Subcutaneous abdominal adipose tissue (tissue), 5 donors: Measurements from ENCODE around the gene GABBR1.

Experiments used
- H3K27ac ChIP-seq: one replicate; pipeline ENCODE4 v1.7.0; 2013; ENCODE audit warnings: low read depth, mild to moderate bottlenecking, inconsistent platforms, low read length, moderate library complexity
- H3K27me3 ChIP-seq, 5 donors: one replicate each; pipeline ENCODE4 v1.7.0; 2013; ENCODE audit warnings: low read length in 5 of 5, inconsistent platforms in 1 of 5; ENCODE audit not compliant: control insufficient read depth in 5 of 5, insufficient read depth in 4 of 5
- H3K36me3 ChIP-seq, 5 donors: one replicate each; pipeline ENCODE4 v1.7.0; 2013; ENCODE audit warnings: low read length in 5 of 5; ENCODE audit not compliant: control insufficient read depth in 5 of 5, insufficient read depth in 5 of 5
- H3K4me1 ChIP-seq, 5 donors: one replicate each; pipeline ENCODE4 v1.7.0; 2013; ENCODE audit warnings: low read length in 5 of 5, mild to moderate bottlenecking in 3 of 5, moderate library complexity in 1 of 5; ENCODE audit not compliant: control insufficient read depth in 5 of 5, insufficient read depth in 5 of 5
- H3K4me3 ChIP-seq, 5 donors: one replicate each; pipeline ENCODE4 v1.7.0; 2013; ENCODE audit warnings: low read length in 5 of 5, low read depth in 1 of 5
- H3K9ac ChIP-seq, 5 donors: one replicate each; pipeline ENCODE4 v1.7.0; 2013; ENCODE audit warnings: low read length in 5 of 5, mild to moderate bottlenecking in 4 of 5, moderate library complexity in 3 of 5
- H3K9me3 ChIP-seq, 5 donors: one replicate each; pipeline ENCODE4 v1.7.0; 2013; ENCODE audit warnings: low read length in 5 of 5; ENCODE audit not compliant: control insufficient read depth in 5 of 5
- donor health status: healthy.
- donor health status: healthy.
- donor health status: healthy.
- donor health status: healthy.
- donor health status: healthy.

The GABBR1 gene

DNA sequence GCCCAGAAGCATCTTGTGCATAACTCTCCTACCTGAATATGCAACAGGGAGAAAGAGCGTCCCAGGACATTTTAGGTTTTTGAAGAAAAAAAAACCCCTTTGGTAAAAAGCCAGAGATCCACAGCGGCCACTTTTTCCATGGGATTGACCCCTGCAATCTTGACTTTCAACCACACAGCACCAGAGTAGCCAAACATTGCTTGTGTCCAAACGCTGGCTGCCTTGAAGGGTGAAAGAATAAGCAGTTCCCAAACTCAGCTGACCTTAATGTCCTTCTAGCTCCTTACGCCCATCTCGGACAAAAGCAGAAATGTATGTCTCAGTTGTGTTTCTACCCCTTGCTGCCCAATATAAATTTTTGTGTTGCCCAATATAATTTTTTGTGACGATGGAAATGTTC lies 22.7 kb upstream of the GABBR1 start:
- Histone ChIP-seq H3K9me3 (no peaks in the 10 kb centered on the region), H3K9ac (no peak overlapping the region), H3K4me1 (peaks cover 0 to 2% (median 0%) of the 10 kb centered on the region in 5 donors), H3K27me3 (peaks cover 7 to 13% (median 11%) of the 10 kb centered on the region in 5 donors), H3K27ac (no peak overlapping the region), H3K4me3 (no peak overlapping the region), H3K36me3 (no peaks in the 10 kb centered on the region)

DNA sequence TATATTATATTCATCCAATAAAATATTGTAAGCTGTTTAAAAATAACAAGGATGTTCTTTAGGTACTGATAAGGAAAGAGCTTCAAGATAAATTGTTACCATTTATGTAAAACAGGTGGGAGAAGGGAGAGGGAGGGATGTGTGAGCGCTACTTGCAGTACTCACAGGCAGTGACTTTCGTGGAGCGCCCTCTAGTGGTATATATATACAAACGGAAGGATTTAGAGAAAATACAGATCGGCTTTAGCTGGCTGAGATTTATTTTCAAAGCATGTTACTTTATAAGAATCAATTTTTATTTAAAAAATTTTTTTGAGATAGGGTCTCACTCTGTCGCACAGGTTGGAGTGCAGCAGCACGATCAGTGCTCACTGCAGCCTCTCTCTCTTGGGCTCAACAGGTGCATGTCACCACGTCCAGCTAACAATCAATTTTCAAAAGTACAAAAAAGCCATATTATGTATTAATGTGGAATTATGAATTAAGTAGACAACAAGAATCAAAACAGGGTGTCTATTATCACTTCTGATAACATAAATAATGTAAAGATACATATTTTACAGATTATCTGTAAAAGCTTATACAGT lies 20.6 kb upstream of the GABBR1 start:
- H3K36me3 ChIP-seq: no peaks in the 10 kb centered on the region
- H3K4me3 ChIP-seq: no peak overlapping the region
- H3K9ac ChIP-seq: no peak overlapping the region
- no peak overlapping the region for H3K27ac ChIP-seq
- no peaks in the 10 kb centered on the region for H3K9me3 ChIP-seq
- peaks cover 3 to 13% (median 7%) of the 10 kb centered on the region in 5 donors for H3K27me3 ChIP-seq
- peaks cover 0 to 11% (median 10%) of the 10 kb centered on the region in 5 donors for H3K4me1 ChIP-seq

DNA sequence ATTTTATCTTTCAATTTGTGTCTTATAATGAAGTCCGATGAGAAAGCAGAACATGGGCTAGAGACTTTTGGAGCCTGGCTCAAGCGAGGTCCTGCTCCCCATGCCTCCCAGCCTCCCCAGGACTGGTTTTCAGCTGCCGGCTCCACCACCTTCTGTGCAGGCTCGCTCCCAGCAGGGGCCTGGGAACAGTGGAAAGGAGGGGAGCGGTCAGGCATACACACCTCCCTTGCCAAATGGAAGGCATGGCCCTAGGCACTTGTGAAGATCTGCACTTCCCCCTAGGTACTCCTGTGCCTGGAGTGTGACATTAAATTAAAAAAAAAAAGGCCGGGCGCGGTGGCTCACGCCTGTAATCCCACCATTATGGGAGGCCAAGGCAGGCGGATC lies 19.2 kb upstream of the GABBR1 start:
- peaks cover 3 to 8% (median 5%) of the 10 kb centered on the region in 5 donors for H3K27me3 ChIP-seq
- H3K36me3 ChIP-seq: no peaks in the 10 kb centered on the region
- H3K4me3 ChIP-seq: no peak overlapping the region
- H3K4me1 ChIP-seq: peaks cover 0 to 11% (median 10%) of the 10 kb centered on the region in 5 donors
- H3K27ac ChIP-seq: no peak overlapping the region
- H3K9me3 ChIP-seq: no peaks in the 10 kb centered on the region
- H3K9ac ChIP-seq: no peak overlapping the region

DNA sequence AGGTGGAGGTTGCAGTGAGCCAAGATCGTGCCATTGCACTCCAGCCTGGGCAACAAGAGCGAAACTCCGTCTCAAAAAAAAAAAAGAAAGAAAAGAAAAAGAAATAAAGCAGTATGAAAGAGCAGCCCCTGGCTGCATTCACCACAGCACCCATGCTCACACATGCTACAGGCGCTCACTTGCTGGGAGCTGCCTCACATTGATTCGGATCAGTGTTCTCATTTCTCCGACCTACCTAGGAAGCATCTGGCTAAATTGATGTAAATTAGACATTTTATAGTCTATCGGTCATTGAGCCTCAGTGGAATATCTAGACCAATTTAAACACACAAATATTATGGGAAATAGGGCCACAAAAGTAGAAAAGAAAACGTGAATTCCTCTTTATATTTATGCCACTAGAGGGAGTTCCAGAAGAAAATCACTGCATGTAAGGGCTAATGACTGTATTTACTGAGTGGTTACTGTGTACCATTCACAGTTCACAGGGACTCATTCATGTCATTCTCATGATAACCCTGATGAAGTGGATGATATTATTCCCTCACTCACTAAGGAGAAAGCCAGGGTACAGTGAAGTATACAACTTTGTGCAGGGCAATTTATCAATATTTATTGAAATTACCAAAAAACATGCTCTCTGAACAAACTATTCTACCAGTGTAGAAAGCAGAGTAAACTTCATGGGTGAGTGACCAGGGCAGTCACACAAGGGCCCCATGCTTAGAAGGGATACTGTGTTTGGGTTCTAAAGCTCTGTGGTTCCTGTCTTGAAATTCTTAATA lies 18.6 kb upstream of the GABBR1 start:
- Histone ChIP-seq H3K4me3 (no peak overlapping the region), H3K4me1 (peaks cover 0 to 11% (median 10%) of the 10 kb centered on the region in 5 donors), H3K36me3 (no peaks in the 10 kb centered on the region), H3K27ac (no peak overlapping the region), H3K27me3 (peaks cover 0 to 6% (median 3%) of the 10 kb centered on the region in 5 donors), H3K9me3 (no peaks in the 10 kb centered on the region), H3K9ac (no peak overlapping the region)

DNA sequence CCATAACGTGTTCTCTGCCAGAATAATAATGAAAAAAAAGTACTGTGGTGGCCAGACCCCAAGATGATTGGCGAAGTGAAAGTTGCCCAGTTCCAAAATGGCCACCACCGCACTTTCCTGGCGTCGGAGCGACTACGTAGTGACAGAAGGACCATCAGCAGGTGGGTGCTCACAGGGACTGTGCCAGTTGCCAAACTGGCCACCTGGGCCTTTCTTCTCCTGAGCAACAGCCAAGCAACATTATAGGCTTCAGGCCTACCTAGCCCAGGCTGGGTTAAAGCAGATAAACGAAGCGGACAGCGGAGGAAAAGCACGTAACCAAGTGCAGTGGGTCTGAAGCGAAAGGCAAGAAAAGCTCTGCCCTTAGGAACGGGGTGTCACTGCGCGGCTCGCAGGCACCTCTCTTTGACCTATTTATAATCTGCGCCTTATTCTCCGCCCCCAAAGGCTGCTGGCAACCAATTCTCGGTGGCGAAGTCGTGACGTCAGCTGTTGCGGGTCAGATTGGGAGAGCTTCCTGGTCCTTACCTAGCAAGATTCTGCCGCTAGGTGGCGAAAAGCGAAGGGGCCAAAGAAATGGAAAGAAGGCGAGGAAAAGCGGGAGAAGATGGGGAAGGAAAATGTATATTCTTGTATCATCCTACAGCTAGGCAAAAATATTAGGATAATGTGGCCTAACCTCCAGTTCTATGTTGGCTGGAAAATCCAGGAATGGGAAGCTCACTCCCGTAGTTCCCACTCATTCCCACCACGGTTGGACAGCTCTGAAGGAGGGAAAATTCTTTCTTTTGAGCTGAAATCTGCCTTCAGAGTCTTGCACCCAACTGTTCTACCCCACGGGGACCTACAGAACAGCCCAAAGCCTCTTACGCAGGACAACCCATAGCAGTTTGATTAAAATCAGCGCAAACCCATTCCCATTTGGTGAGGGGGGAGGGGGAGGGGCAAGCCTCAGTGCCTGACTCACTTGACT lies 17.0 kb upstream of the GABBR1 start:
- peak overlapping the region; percentile 73 for H3K27ac ChIP-seq
- peak overlapping the region; percentile 31 to 91 (median 71) for H3K9ac ChIP-seq
- H3K36me3 ChIP-seq: no peaks in the 10 kb centered on the region
- peaks cover 0 to 5% (median 1%) of the 10 kb centered on the region in 5 donors for H3K27me3 ChIP-seq
- H3K4me3 ChIP-seq: peak overlapping the region; percentile 69 to 92 (median 91)
- no peaks in the 10 kb centered on the region for H3K9me3 ChIP-seq
- H3K4me1 ChIP-seq: peaks cover 0 to 11% (median 10%) of the 10 kb centered on the region in 5 donors

DNA sequence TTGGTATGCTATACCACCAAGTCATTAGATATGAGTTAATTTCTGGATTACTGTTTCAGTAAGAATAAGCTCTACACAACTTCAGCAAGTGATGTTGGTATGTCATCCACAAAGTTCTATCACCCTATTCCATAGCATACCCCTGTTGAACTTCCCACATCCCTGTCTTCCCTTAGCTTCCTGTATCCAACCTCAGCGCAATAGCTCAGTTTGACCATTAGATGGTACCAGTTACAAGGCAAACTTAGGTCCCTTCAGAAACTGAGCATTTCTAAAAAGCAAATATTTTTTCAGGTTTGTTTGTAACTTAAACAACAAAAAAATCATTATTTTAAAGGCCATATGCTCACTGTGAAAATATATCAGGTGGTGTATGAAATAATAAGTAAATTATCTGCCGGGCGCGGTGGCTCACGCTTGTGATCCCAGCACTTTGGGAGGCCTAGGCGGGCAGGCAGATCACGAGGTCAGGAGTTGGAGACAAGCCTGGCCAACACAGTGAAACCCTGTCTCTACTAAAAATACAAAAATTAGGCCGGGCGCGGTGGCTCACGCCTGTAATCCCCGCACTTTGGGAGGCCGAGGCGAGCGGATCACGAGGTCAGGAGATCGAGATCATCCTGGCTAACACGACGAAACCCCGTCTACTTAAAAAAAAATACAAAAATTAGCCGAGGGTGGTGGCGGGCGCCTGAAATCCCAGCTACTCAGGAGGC lies 15.1 kb upstream of the GABBR1 start:
- no peak overlapping the region for H3K27ac ChIP-seq
- no peak overlapping the region for H3K9ac ChIP-seq
- no peak overlapping the region for H3K4me3 ChIP-seq
- peaks cover 0 to 11% (median 9%) of the 10 kb centered on the region in 5 donors for H3K4me1 ChIP-seq
- H3K27me3 ChIP-seq: no peaks in the 10 kb centered on the region
- no peaks in the 10 kb centered on the region for H3K36me3 ChIP-seq
- H3K9me3 ChIP-seq: no peaks in the 10 kb centered on the region

DNA sequence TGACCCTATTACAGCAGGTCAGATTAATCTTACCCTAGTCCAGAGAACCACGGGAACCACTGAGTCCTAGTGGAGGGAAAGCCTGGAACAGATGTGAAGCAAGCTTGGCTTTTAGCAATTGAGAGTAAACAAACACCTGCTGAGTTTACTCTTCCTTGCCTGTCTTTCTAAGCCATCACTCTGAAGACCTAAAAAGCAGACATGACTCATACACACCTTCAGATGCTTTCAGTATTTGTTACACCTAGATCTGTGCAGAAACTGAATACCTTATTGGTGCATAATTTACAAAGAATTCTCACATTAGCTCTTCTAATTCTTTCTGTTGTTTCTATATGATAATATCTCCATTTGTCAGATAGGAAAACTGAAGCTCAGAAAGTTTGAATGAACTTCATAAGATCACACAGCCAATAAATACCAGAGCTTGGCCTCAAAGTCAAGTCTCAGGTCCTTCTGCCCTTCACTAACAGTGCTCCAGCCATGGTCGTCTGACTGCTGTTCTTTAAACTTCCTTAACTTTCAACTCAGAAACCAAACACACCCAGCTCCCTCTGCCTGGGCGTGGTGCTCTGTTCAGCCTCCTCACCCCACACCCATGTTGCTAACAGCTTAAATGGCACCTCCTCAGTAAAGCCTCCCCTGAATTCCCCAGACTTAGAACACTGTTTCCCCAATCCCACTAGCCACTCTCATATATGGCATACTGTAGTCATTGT lies 8.6 kb upstream of the GABBR1 start:
- no peak overlapping the region for H3K9ac ChIP-seq
- no peaks in the 10 kb centered on the region for H3K36me3 ChIP-seq
- no peak overlapping the region for H3K27ac ChIP-seq
- H3K4me3 ChIP-seq: no peak overlapping the region
- H3K27me3 ChIP-seq: no peaks in the 10 kb centered on the region
- H3K9me3 ChIP-seq: no peaks in the 10 kb centered on the region
- no peaks in the 10 kb centered on the region for H3K4me1 ChIP-seq

DNA sequence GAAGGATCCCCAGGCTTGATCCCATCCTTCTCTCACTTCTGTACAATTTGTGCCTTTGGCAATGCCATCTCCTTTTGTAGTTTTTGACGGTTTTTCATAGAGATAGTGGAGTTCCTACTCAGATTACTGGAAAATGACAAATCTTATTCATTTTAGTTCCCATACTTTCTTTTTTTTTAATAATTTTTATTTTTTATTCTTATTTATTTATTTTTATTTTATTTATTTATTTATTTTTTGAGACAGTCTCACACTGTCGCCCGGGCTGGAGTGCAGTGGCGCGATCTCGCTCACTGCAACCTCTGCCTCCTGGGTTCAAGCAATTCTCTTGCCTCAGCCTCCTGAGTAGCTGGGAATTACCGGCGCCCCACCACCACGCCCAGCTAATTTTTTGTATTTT lies 4.3 kb upstream of the GABBR1 start:
- H3K9me3 ChIP-seq: no peaks in the 10 kb centered on the region
- H3K4me3 ChIP-seq: no peak overlapping the region
- no peak overlapping the region for H3K9ac ChIP-seq
- H3K36me3 ChIP-seq: no peaks in the 10 kb centered on the region
- no peak overlapping the region for H3K27ac ChIP-seq
- H3K4me1 ChIP-seq: peaks cover 2 to 15% (median 10%) of the 10 kb centered on the region in 5 donors
- H3K27me3 ChIP-seq: no peaks in the 10 kb centered on the region

DNA sequence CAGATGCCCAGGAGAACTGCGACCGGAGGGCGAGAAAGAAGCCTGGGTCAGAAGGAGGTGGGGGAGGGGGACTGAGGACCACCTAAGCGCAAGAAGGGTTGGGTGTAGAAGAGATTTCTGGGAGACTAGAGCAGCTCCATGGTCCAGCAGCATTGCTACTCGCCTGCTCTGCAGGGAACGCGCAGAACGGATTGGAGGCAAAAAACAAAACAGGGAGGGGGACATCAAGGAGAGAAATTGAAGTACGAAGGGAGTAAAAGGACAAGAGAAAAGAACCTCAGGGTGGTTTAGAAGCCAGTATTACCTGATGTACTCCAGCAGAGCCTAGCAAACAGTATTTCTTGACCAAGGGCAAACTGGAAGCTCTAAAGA lies 537 bp upstream of the GABBR1 start:
- H3K9ac ChIP-seq: peak overlapping the region in 3 of 5 donors; percentile 7 to 71 (median 17)
- H3K4me3 ChIP-seq: peak overlapping the region; percentile 61 to 82 (median 69)
- no peaks in the 10 kb centered on the region for H3K36me3 ChIP-seq
- peaks cover 0 to 11% (median 3%) of the 10 kb centered on the region in 5 donors for H3K27me3 ChIP-seq
- peaks cover 4 to 33% (median 25%) of the 10 kb centered on the region in 5 donors for H3K4me1 ChIP-seq
- H3K27ac ChIP-seq: no peak overlapping the region
- H3K9me3 ChIP-seq: no peaks in the 10 kb centered on the region
